ENCODE measurements around the gene DNAAF2.

The DNAAF2 gene

DNA sequence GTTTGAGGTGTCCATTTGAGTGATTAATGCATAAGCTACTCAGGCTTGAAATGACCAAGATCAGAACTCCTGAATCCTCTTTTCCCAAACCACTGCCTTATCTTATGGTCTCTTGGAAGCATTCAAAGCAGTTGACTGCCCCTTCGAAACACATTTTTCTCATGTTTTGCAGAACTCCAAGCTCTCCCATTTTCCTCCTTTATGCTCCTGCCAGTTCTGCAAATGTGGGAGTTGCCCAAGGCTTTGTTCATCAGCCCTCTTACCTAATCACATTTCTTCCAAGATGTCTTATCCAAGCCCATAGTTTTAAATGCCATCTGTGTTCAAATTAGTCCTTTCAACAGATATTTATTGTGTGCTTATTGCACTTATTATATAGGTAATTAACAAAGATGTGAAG is 1.8 kb upstream of the DNAAF2 start:
- H3K4me2 ChIP-seq, result peak overlapping the region; percentile 76; the same call in 1 of the 2 replicates

DNA sequence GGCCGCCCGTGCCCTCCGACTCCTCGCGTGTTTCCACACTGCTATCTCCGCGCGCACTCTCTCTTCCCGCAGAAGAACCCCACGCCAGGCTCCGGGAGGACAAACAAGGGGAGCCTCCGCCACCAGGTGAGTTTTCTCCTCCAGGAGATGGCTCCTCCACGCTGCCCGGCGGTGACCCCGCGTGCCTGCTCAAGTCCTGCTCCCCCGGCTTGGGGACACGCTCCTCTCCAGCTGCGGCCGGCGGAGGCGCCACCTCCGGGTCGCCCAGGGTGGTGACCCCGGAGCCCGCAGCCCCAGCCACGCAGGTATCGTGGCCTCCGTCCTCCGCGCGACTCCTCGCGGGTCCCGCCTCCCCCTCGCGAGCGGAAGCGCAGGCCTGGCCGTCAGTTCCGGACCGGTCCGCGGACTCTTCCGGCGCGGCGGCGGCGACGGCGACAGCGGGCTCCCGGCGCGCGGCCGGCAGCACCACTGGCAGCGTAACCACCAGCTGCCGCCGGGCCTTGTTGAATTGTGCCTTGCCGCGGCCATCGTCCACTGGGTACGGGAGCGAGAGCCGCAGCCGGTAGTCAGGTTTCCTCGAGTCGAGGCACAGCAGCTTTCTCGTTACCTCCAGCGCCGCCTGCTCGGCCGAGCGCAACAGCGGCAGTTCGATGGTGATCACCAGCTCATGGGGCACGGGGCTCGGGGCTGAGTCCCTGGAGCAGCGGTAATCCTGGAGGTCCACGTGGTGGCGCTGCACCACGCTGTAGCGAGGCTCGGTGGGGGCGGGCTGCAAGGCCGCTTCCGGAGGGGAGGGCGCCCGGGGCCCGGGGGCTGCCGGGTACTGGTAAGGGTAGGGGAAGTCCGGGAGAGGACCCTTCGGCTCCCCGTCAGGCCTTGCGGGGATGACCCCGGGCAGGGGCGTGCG is 1.2 kb downstream of the DNAAF2 start:
- peak overlapping the region; percentile 96 for H3K9ac ChIP-seq
- no peaks in the 10 kb centered on the region for H4K20me1 ChIP-seq (ENCODE audit: insufficient read depth)
- peak overlapping the region; percentile 36; the same call in 1 of the 2 replicates for H2AFZ ChIP-seq (ENCODE audit: low read depth)
- H3K36me3 ChIP-seq (ENCODE audit: insufficient read depth), result no peaks in the 10 kb centered on the region
- H3K4me1 ChIP-seq (ENCODE audit: low read depth, poor library complexity, severe bottlenecking), result peaks cover 36% of the 10 kb centered on the region
- TF ChIP-seq, protein P1, sequence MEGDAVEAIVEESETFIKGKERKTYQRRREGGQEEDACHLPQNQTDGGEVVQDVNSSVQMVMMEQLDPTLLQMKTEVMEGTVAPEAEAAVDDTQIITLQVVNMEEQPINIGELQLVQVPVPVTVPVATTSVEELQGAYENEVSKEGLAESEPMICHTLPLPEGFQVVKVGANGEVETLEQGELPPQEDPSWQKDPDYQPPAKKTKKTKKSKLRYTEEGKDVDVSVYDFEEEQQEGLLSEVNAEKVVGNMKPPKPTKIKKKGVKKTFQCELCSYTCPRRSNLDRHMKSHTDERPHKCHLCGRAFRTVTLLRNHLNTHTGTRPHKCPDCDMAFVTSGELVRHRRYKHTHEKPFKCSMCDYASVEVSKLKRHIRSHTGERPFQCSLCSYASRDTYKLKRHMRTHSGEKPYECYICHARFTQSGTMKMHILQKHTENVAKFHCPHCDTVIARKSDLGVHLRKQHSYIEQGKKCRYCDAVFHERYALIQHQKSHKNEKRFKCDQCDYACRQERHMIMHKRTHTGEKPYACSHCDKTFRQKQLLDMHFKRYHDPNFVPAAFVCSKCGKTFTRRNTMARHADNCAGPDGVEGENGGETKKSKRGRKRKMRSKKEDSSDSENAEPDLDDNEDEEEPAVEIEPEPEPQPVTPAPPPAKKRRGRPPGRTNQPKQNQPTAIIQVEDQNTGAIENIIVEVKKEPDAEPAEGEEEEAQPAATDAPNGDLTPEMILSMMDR (conservative IDR thresholded peaks at IDR 0.05; ENCODE audit: low read depth, low read length), result peak; percentile 73
- no peak overlapping the region for H3K4me3 ChIP-seq (IDR thresholded peaks at IDR 0.05; ENCODE audit: insufficient read depth, low read depth, low read length)
- peak overlapping the region; percentile 98 for H3K27ac ChIP-seq
- H3K27me3 ChIP-seq (ENCODE audit: insufficient read depth, low read depth), result no peaks in the 10 kb centered on the region
- H3K79me2 ChIP-seq (ENCODE audit: insufficient read depth, low read depth), result peaks cover 82% of the 10 kb centered on the region
- no peak overlapping the region; the same call in 1 of the 2 replicates for H3K4me2 ChIP-seq

More for the DNA sequence above, 1.8 kb upstream of the DNAAF2 start:
- H3K4me1 ChIP-seq (ENCODE audit: low read depth, poor library complexity, severe bottlenecking), result peaks cover 36% of the 10 kb centered on the region
- peak overlapping the region; percentile 98; the same call in 1 of the 2 replicates for H3K27ac ChIP-seq
- no peaks in the 10 kb centered on the region for H4K20me1 ChIP-seq (ENCODE audit: insufficient read depth)
- H3K36me3 ChIP-seq (ENCODE audit: insufficient read depth), result no peaks in the 10 kb centered on the region
- H3K9ac ChIP-seq, result no peak overlapping the region
- no peak overlapping the region for H3K4me3 ChIP-seq (IDR thresholded peaks at IDR 0.05; ENCODE audit: insufficient read depth, low read depth, low read length)
- peaks cover 73% of the 10 kb centered on the region for H3K79me2 ChIP-seq (ENCODE audit: insufficient read depth, low read depth)
- H3K27me3 ChIP-seq (ENCODE audit: insufficient read depth, low read depth), result no peaks in the 10 kb centered on the region
- H2AFZ ChIP-seq (ENCODE audit: low read depth), result no peak overlapping the region
- TF ChIP-seq, protein P1 (conservative IDR thresholded peaks at IDR 0.05; ENCODE audit: low read depth, low read length), result no peak

DNA sequence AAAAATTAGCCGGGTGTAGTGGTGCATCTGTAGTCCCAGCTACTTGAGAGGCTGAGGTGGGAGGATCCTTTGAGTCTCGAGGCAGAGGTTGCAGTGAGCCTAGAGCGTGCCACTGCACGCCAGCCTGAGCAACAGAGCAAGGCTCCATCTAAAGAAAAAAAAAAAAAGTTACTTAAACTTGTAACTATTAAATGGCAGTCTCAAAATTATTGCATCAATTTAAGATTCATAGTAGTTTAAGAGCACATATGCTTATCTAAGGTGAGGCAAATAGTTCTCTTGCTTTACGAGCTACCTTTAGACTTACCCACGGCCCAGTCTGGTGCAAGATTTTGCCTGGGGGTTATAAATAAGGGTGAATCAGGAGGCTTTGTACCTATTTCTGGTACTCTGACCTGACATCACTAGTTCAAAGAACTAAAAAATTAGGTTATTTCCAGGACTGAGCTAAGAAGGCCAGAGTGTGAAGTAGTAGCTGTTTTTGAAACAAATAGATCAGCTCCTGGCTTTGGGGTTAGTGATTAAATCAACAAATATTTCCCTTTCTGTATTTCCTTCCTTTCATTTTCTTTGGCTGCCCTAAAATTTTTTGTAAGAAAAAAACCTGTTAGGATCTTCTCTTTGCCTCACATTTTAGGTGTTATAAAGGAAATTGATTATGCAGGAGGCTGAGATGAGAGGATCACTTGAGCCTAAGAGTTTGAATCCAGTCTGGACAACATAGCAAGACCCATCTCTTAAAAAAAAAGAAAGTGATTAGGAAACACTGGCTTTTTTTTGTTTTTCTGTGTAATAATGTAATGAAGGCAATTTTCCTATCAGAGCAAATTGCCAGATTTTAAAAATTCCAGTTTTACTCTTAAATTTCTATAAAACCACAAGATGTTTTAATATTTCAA is 10.9 kb downstream of the DNAAF2 start:
- Histone ChIP-seq H3K9ac (peak overlapping the region; percentile 97), H3K4me3 (IDR thresholded peaks at IDR 0.05; ENCODE audit: insufficient read depth, low read depth, low read length) (no peak overlapping the region), H3K27me3 (ENCODE audit: insufficient read depth, low read depth) (no peaks in the 10 kb centered on the region), H3K27ac (peak overlapping the region; percentile 99), H4K20me1 (ENCODE audit: insufficient read depth) (no peaks in the 10 kb centered on the region), H3K4me2 (peak overlapping the region; percentile 96), H3K79me2 (ENCODE audit: insufficient read depth, low read depth) (peaks cover 73% of the 10 kb centered on the region), H3K36me3 (ENCODE audit: insufficient read depth) (no peaks in the 10 kb centered on the region; the same call in 1 of the 2 replicates), H2AFZ (ENCODE audit: low read depth) (no peak overlapping the region), H3K4me1 (ENCODE audit: low read depth, poor library complexity, severe bottlenecking) (peaks cover 37% of the 10 kb centered on the region)
- TF ChIP-seq, protein P1 (conservative IDR thresholded peaks at IDR 0.05; ENCODE audit: low read depth, low read length), result no peak

DNA sequence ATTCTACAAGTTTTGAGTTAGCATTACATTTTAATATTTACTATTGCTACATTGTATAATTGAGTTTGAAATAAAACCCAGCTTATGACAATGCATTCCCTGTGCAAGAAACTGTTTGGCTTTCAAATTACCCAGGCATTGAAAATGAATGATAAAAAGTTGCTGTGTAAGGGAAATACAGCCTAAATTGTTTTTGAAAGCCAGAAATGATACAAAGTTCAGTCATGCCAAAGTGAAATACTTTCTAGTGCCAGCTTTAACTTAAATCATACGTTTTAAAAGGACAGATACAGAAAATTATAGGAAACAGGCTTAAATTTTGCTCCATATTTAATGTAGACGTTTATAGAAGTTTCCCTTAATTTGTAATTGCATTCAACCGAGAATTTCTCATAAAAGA is 11.7 kb downstream of the DNAAF2 start:
- H3K79me2 ChIP-seq (ENCODE audit: insufficient read depth, low read depth), result peaks cover 81% of the 10 kb centered on the region
- no peak overlapping the region for H3K4me3 ChIP-seq (IDR thresholded peaks at IDR 0.05; ENCODE audit: insufficient read depth, low read depth, low read length)
- peaks cover 36% of the 10 kb centered on the region for H3K4me1 ChIP-seq (ENCODE audit: low read depth, poor library complexity, severe bottlenecking)
- peak overlapping the region; percentile 97 for H3K9ac ChIP-seq
- no peaks in the 10 kb centered on the region for H4K20me1 ChIP-seq (ENCODE audit: insufficient read depth)
- H3K4me2 ChIP-seq, result peak overlapping the region; percentile 96
- peaks cover 5% of the 10 kb centered on the region; the same call in 1 of the 2 replicates for H3K36me3 ChIP-seq (ENCODE audit: insufficient read depth)
- peak overlapping the region; percentile 99 for H3K27ac ChIP-seq
- TF ChIP-seq, protein P1 (conservative IDR thresholded peaks at IDR 0.05; ENCODE audit: low read depth, low read length), result no peak
- H3K27me3 ChIP-seq (ENCODE audit: insufficient read depth, low read depth), result no peaks in the 10 kb centered on the region
- H2AFZ ChIP-seq (ENCODE audit: low read depth), result no peak overlapping the region
